ENCODE results near the gene HEPHL1. TPM values are rescaled to one million over a fixed set of nuclear protein-coding genes. Genes with fewer than 3 reads are reported as not detected.

The HEPHL1 gene
- total and polyA plus RNA-seq, 2 donors (not counting 1 experiment from before 2014, with no cell fraction given) = not detected

Other genes with a start within 250 kb of the HEPHL1 start
- gene MED17, start 237.1 kb upstream of the HEPHL1 start, total RNA-seq = 22.3 and 24.1 TPM in 2 replicates
- gene MED17, start 237.1 kb upstream of the HEPHL1 start, polyA plus RNA-seq = 25.3 and 25.6 TPM in 2 replicates
- 0.50 and 0.51 TPM in 2 replicates for gene VSTM5, start 170.7 kb upstream of the HEPHL1 start, total RNA-seq
- 0.50 and 1.4 TPM in 2 replicates for gene VSTM5, start 170.7 kb upstream of the HEPHL1 start, polyA plus RNA-seq
- 38.5 and 54.5 TPM in 2 replicates for gene PANX1, start 107.5 kb downstream of the HEPHL1 start, total RNA-seq
- 34.5 and 51.7 TPM in 2 replicates for gene PANX1, start 107.5 kb downstream of the HEPHL1 start, polyA plus RNA-seq